Type B pancreatic cell (in vitro differentiated cells): ENCODE data around the gene IL17RE. TPM values are rescaled to one million over a fixed set of nuclear protein-coding genes. Genes with fewer than 3 reads are reported as not detected.

Experiments
- DNase-seq: peaks from one replicate; pipeline ENCODE4 v3.0.0; 2021; ENCODE audit warnings: mixed read lengths; ENCODE audit not compliant: unreplicated experiment; ENCODE audit errors: extremely low spot score
- H3K27ac Mint-ChIP-seq: 2 replicates; pipeline ENCODE4 v1.8.0; 2021; ENCODE audit warnings: mild to moderate bottlenecking, mixed read lengths
- H3K27me3 Mint-ChIP-seq: 2 replicates; pipeline ENCODE4 v1.8.0; 2021; ENCODE audit warnings: mixed read lengths
- H3K36me3 Mint-ChIP-seq: 2 replicates; pipeline ENCODE4 v1.8.0; 2021; ENCODE audit warnings: mixed read lengths
- H3K4me1 Mint-ChIP-seq: one replicate; pipeline ENCODE4 v1.8.0; 2021; ENCODE audit warnings: mixed read lengths; ENCODE audit not compliant: unreplicated experiment
- H3K4me3 Mint-ChIP-seq: 2 replicates; pipeline ENCODE4 v1.8.0; 2021; ENCODE audit warnings: mild to moderate bottlenecking, mixed read lengths
- H3K9me3 Mint-ChIP-seq: 2 replicates; pipeline ENCODE4 v1.8.0; 2021; ENCODE audit warnings: mixed read lengths
- CTCF ChIP-seq: fragments of 200-600 bp; sonication (generic); conservative IDR thresholded peaks from 2 replicates; pipeline ENCODE4 v1.5.0; 2021; ENCODE audit warnings: antibody characterized with exemption, mild to moderate bottlenecking
- total RNA-seq: library from RNA; stranded (reverse); gene quantifications from 2 replicates; pipeline ENCODE4 v1.2.1, GENCODE V29; 2021; ENCODE audit warnings: low replicate concordance

IL17RE gene
- total RNA-seq, 1 donor from 2014 or later: 13.6 TPM

GRCh38 chr3:9942934-9943690 is 40.5 kb downstream of the IL17RE start:
- Mint-ChIP-seq H3K27me3 (no peaks in the 10 kb centered on the region), H3K9me3 (no peaks in the 10 kb centered on the region), H3K36me3 (no peaks in the 10 kb centered on the region), H3K4me3 (no peak overlapping the region), H3K27ac (no peak overlapping the region), H3K4me1 (no peaks in the 10 kb centered on the region)
- TF ChIP-seq CTCF: no peak
- DNase-seq: no peak

GRCh38 chr3:9944271-9944670 is 41.6 kb downstream of the IL17RE start:
- Mint-ChIP-seq H3K9me3 (no peaks in the 10 kb centered on the region), H3K27ac (no peak overlapping the region), H3K4me3 (peak overlapping the region; percentile 28), H3K36me3 (no peaks in the 10 kb centered on the region), H3K4me1 (no peaks in the 10 kb centered on the region), H3K27me3 (no peaks in the 10 kb centered on the region)
- TF ChIP-seq CTCF: no peak
- no peak for DNase-seq

- DNase-seq: no peak
- Mint-ChIP-seq H3K4me3 (peak overlapping the region; percentile 65), H3K9me3 (no peaks in the 10 kb centered on the region), H3K27ac (peak overlapping the region; percentile 6), H3K4me1 (no peaks in the 10 kb centered on the region), H3K27me3 (no peaks in the 10 kb centered on the region), H3K36me3 (no peaks in the 10 kb centered on the region)
- no peak for TF ChIP-seq CTCF
These were observed 42.7 kb downstream of the IL17RE start for GRCh38 chr3:9945358-9945757.

- Mint-ChIP-seq H3K4me1 (peaks cover 5% of the 10 kb centered on the region), H3K9me3 (no peaks in the 10 kb centered on the region), H3K27me3 (no peaks in the 10 kb centered on the region), H3K27ac (peak overlapping the region; percentile 69), H3K36me3 (no peaks in the 10 kb centered on the region), H3K4me3 (peak overlapping the region; percentile 87)
- TF ChIP-seq CTCF: peak; percentile 73
- peak; percentile 91 for DNase-seq
These were observed 43.7 kb downstream of the IL17RE start for GRCh38 chr3:9946112-9947024.

GRCh38 chr3:9947025-9947995 is 44.7 kb downstream of the IL17RE start:
- TF ChIP-seq CTCF: peak; percentile 67
- H3K27ac Mint-ChIP-seq: no peak overlapping the region

More at GRCh38 chr3:9947025-9947995, 44.7 kb downstream of the IL17RE start:
- Mint-ChIP-seq H3K4me3 (peak overlapping the region; percentile 87), H3K4me1 (peaks cover 5% of the 10 kb centered on the region), H3K9me3 (no peaks in the 10 kb centered on the region), H3K27me3 (no peaks in the 10 kb centered on the region), H3K36me3 (no peaks in the 10 kb centered on the region)
- no peak for DNase-seq
